ENCODE data around the gene FRA10AC1. TPM values are rescaled to one million over a fixed set of nuclear protein-coding genes. Genes with fewer than 3 reads are reported as not detected.

FRA10AC1 gene
- total and polyA plus RNA-seq, 10 of the 15 experiments (the other 5 are each of a cell fraction or from before 2014, with no cell fraction given), result 5.3 to 18.1 (median 9.9) TPM

DNA sequence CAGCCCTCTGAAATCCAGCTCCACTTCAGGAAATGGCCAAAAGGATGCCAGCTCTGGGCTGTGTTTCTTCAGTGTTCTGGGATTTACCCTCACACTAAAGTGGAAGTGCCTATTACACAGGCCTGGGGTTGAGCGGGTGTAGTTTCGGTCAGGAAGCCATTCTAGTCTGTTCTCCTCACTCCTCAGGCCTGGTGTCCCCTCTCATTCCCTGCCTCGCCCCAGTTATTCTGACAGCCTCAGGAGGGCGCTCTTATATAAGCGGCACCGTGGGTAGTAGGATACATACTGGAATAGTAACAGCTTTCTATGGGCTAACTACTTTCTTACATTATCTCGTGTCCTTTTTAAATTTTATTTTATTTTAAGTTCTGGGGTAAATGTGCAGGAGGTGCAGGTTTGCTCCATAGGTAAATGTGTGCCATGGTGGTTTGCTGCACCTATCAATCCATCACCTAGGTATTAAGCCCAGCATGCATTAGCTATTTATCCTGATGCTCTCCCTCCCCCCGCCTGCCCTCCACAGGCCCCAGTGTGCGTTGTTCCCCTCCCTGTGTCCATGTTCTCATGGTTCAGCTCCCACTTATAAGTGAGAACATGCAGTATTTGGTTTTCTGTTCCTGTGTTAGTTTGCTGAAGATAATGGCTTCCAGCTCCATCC is 43.1 kb upstream of the FRA10AC1 start:
- in situ Hi-C loops (cut with MboI), result no loop called here
- TF ChIP-seq RAD21 (IDR thresholded peaks at IDR 0.05; ENCODE audit: insufficient read depth, low read depth, low read length), result peak; percentile 36; the same call in 1 of the 2 replicates
- TF ChIP-seq, protein P1, sequence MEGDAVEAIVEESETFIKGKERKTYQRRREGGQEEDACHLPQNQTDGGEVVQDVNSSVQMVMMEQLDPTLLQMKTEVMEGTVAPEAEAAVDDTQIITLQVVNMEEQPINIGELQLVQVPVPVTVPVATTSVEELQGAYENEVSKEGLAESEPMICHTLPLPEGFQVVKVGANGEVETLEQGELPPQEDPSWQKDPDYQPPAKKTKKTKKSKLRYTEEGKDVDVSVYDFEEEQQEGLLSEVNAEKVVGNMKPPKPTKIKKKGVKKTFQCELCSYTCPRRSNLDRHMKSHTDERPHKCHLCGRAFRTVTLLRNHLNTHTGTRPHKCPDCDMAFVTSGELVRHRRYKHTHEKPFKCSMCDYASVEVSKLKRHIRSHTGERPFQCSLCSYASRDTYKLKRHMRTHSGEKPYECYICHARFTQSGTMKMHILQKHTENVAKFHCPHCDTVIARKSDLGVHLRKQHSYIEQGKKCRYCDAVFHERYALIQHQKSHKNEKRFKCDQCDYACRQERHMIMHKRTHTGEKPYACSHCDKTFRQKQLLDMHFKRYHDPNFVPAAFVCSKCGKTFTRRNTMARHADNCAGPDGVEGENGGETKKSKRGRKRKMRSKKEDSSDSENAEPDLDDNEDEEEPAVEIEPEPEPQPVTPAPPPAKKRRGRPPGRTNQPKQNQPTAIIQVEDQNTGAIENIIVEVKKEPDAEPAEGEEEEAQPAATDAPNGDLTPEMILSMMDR (IDR thresholded peaks at IDR 0.05 in 2 of 3, conservative IDR thresholded peaks at IDR 0.05 in 1 of 3; ENCODE audit: control insufficient read depth in 2 of 3, extremely low read depth in 1 of 3, insufficient read depth in 1 of 3, low read depth in 3 of 3, low read length in 3 of 3), result peak in 2 of 3 experiments; percentile 16 to 24; a peak in 3 of 6 replicates
- TF ChIP-seq EED (IDR thresholded peaks at IDR 0.05; ENCODE audit: low read depth), result no peak
- ChIA-PET SMC1A (ENCODE audit: uncharacterized antibody, unreplicated experiment) (interaction anchor here (0.9 to 3.7 kb wide), 4 partner anchors 26 to 82 kb away, joined by 3 to 13 read pairs (median 4); partner anchors contain the start of gene FRA10AC1), CTCF (interaction anchor here (0.6 to 4.0 kb wide), 10 partner anchors 11 to 852 kb away, joined by 3 to 31 read pairs (median 4); partner anchors contain the start of gene FRA10AC1), POLR2A (interaction anchor here (0.6 kb wide), 1 partner anchor 149 kb away, joined by 3 read pairs; no protein-coding TSS in a partner anchor), RAD21 (ENCODE audit: unreplicated experiment) (interaction anchor here (1.0 to 2.0 kb wide), 3 partner anchors 31 to 71 kb away, joined by 3 to 6 read pairs (median 6); partner anchors contain the start of gene FRA10AC1)
- H3K9me3 ChIP-seq (replicated peaks; ENCODE audit: control insufficient read depth, insufficient read depth, low read length), result no peaks in the 10 kb centered on the region
- intact Hi-C loops (cut with micrococcal nuclease; ENCODE audit: unreplicated experiment), result loop anchor here (5.0 kb wide), 1 partner anchor 72 kb away; no protein-coding TSS in a partner anchor
- WGBS (ENCODE audit: insufficient coverage, insufficient replicate concordance, low lambda C conversion rate, missing lambda C conversion rate), result 59% methylated on average over 9 of the region's 9 CpGs
- no peak overlapping the region for H3K9ac ChIP-seq (ENCODE audit: control insufficient read depth, insufficient read depth, low read length)
- H3K36me3 ChIP-seq (ENCODE audit: control insufficient read depth in 2 of 2, insufficient read depth in 2 of 2, low read length in 1 of 2), result no peaks in the 10 kb centered on the region
- no peak for FAIRE-seq
- no peaks in the 10 kb centered on the region for H4K20me1 ChIP-seq (ENCODE audit: control insufficient read depth, insufficient read depth)
- H3K27me3 ChIP-seq (replicated peaks in 1 of 2; ENCODE audit: control insufficient read depth in 2 of 2, insufficient read depth in 2 of 2, low read length in 1 of 2), result no peaks in the 10 kb centered on the region
- H3K4me2 ChIP-seq (ENCODE audit: control insufficient read depth, insufficient read depth), result no peak overlapping the region
- H2AFZ ChIP-seq (ENCODE audit: control insufficient read depth, low read depth, low read length), result no peak overlapping the region
- ATAC-seq, result no peak
- DNase-seq (ENCODE audit: low read depth, low spot score), result no peak
- no peaks in the 10 kb centered on the region; the same call in none of the 2 replicates for H3K4me1 ChIP-seq (ENCODE audit: control insufficient read depth, insufficient read depth, low read length)
- no TSS peak for BruUV-seq (replicated peaks)
- H3K79me2 ChIP-seq (ENCODE audit: control insufficient read depth, insufficient read depth, low read length), result no peaks in the 10 kb centered on the region
- no peak overlapping the region for H3K4me3 ChIP-seq
- no peak overlapping the region for H3K27ac ChIP-seq (ENCODE audit: control insufficient read depth, insufficient read depth)
